HG02870 (cell line): ENCODE data around the gene MINDY3.

ENCODE experiments used
- ATAC-seq: cut with Tn5 transposase; IDR thresholded peaks from one replicate; pipeline ENCODE4 v1.9.1; 2021; ENCODE audit warnings: mild to moderate bottlenecking, moderate library complexity; ENCODE audit not compliant: unreplicated experiment

The MINDY3 gene

GRCh38 chr10:15739254-15739970 is 120.9 kb downstream of the MINDY3 start:
- no peak for ATAC-seq

- ATAC-seq, result no peak
Observed at GRCh38 chr10:15738270-15738925, 121.9 kb downstream of the MINDY3 start.

- no peak for ATAC-seq
Observed at GRCh38 chr10:15737656-15738055, 122.7 kb downstream of the MINDY3 start.

- ATAC-seq, result no peak
Observed at GRCh38 chr10:15735763-15736162, 124.5 kb downstream of the MINDY3 start.

GRCh38 chr10:15730341-15730740 is 130.0 kb downstream of the MINDY3 start:
- ATAC-seq, result no peak

GRCh38 chr10:15729890-15730289 is 130.4 kb downstream of the MINDY3 start:
- no peak for ATAC-seq
